Measurements from ENCODE around the gene ALDH3B1.

DNA sequence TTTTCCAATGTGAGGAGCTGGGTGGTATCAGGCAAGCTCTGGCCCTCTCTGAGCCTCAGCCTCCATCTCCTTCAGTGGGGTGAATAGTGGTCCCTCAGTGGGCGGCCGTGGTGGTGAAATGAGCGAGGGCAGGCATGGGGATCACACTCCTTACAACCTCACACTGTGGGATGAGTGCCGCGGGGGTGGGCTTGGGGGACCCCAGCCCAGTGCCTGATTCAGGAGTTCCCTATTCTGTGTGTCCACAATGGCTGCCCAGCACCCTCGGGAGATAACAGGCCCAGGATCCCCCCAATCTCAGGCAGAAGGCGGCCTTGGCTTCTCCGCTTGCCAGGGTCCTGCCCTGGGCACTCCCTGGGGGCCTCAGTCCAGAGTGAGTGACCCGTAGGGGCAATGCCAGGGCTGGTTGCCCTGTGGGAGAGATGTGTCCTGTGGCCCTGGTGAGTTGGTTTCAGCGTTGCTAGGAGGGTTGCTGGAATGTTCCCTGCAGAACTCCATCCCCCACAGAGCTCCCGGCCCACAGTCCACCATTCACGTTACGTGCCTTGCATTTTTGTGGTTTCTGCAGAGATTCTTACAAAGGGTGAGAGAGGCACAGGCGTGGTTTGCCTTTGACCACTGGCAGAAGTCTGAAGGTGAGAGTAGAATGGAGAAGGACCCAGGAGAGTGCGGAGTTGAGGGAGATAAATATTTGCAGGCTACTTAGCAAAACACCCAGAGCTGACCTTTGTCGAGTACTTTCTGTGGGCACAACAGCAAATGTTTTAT lies 2.9 kb downstream of the ALDH3B1 start:
- TF ChIP-seq, protein P1, sequence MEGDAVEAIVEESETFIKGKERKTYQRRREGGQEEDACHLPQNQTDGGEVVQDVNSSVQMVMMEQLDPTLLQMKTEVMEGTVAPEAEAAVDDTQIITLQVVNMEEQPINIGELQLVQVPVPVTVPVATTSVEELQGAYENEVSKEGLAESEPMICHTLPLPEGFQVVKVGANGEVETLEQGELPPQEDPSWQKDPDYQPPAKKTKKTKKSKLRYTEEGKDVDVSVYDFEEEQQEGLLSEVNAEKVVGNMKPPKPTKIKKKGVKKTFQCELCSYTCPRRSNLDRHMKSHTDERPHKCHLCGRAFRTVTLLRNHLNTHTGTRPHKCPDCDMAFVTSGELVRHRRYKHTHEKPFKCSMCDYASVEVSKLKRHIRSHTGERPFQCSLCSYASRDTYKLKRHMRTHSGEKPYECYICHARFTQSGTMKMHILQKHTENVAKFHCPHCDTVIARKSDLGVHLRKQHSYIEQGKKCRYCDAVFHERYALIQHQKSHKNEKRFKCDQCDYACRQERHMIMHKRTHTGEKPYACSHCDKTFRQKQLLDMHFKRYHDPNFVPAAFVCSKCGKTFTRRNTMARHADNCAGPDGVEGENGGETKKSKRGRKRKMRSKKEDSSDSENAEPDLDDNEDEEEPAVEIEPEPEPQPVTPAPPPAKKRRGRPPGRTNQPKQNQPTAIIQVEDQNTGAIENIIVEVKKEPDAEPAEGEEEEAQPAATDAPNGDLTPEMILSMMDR (IDR thresholded peaks at IDR 0.05), result no peak
- peak; percentile 26 to 47 (median 42) for TF ChIP-seq POLR2A (IDR thresholded peaks at IDR 0.05)

All from body of pancreas (tissue), 4 donors.